Loucy (cell line): ENCODE measurements around the gene MAPK1.

Experiments used
- EZH2phosphoT487 ChIP-seq: fragments of 200-600 bp; IDR thresholded peaks from 2 replicates; pipeline ENCODE4 v1.6.1; 2018; ENCODE audit warnings: antibody characterized with exemption, mild to moderate bottlenecking, moderate library complexity, borderline replicate concordance
- TF ChIP-seq, protein P1 (sequence below): fragments of 200-600 bp; sonication (generic); conservative IDR thresholded peaks from 2 replicates; pipeline ENCODE4 v1.5.1; 2014; ENCODE audit warnings: mild to moderate bottlenecking, antibody characterized with exemption, low read length

DNA sequence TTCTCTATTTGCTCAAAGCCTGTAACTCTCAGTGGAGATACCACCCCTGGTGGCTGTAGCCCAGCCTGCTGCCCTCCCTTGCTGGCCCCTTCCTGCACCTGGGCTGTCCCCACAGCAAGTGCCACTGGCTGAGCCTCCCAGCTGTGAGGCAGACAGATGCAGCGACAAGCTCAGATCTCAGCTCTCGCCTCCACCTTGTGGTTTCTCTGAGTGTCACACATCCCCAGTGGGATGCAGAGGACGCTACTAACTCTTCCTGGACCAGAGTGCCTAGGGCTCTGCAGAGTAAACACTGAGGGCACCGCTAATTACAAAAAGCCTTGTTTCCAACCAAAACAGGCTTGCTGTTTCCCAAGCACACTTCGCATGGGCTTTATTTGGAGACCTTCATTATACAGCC is 140.8 kb downstream of the MAPK1 start:
- TF ChIP-seq, protein P1, sequence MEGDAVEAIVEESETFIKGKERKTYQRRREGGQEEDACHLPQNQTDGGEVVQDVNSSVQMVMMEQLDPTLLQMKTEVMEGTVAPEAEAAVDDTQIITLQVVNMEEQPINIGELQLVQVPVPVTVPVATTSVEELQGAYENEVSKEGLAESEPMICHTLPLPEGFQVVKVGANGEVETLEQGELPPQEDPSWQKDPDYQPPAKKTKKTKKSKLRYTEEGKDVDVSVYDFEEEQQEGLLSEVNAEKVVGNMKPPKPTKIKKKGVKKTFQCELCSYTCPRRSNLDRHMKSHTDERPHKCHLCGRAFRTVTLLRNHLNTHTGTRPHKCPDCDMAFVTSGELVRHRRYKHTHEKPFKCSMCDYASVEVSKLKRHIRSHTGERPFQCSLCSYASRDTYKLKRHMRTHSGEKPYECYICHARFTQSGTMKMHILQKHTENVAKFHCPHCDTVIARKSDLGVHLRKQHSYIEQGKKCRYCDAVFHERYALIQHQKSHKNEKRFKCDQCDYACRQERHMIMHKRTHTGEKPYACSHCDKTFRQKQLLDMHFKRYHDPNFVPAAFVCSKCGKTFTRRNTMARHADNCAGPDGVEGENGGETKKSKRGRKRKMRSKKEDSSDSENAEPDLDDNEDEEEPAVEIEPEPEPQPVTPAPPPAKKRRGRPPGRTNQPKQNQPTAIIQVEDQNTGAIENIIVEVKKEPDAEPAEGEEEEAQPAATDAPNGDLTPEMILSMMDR, result peak; percentile 69
- TF ChIP-seq EZH2phosphoT487, result no peak
